CD4-positive, alpha-beta T cell treated with Interleukin-1 beta for 1 hour (primary cell): ENCODE data around the gene MIR17HG.
A peak's percentile ranks its signal among the peaks of the same experiment; 100 is the strongest.
"Not testable (repeated sequence)": the region's sequence is repeated elsewhere in the genome, so short reads cannot be mapped to it uniquely, and the experiment has no call there.

Experiments
- DNase-seq, 2 donors: peaks; one replicate each; pipeline ENCODE4 v3.0.0-alpha.2; 2020 to 2022

The MIR17HG gene

DNA sequence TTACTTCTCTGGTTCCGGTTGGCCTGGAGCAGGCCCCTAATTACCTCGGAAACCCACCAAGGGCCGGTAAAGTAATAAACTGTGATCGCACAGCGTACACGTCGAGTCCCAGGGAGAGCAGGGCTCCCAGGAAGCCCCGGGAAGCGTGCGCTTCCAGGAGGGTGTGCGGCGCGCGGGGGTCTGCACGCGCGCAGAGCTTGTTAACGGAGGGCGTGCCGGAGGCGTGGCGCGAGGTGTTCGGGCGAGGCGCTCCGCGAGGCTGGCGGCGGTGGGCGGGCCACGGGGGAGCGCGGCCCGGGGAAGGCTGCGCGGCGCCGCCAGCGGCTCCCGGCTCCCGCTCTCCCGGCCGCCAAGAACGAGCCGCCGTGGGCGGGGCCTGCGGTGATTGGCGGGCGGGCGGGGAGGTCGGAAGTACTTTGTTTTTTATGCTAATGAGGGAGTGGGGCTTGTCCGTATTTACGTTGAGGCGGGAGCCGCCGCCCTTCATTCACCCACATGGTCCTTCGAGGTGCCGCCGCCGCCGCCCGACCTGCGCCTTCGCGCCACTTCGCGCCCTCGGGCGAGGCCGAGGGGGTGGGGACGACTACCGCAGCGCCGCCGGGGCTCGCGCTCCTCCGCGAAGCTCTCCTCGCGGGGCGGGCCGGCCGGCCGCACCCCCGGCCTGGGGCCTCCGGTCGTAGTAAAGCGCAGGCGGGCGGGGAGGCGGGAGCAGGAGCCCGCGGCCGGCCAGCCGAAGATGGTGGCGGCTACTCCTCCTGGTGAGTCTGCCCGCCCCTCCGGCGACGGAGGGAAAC lies at the start of gene MIR17HG:
TSS of gene MIR17HG (plus strand) at position 486 of the 794 bp plus-strand sequence.
- peak; percentile 89 to 90 for DNase-seq

DNA sequence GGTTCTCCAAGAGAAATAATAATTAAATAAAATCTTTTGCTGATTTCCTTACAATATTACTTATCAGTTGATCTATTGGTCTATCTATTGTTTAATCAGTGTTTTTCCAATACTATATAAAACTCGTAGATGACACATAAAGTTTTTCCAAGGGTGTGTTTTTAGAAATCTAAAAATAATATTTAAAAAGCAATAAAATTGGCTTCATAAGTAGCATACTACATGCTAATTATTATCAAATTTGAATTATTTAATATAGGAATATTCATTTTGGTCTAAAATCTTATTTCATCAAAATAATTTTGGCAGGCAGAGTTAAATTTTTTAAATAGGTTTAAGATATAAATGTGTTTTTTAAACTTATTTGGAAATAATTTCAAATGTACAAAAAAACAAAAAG lies 49.4 kb upstream of the MIR17HG start:
- no peak for DNase-seq

DNA sequence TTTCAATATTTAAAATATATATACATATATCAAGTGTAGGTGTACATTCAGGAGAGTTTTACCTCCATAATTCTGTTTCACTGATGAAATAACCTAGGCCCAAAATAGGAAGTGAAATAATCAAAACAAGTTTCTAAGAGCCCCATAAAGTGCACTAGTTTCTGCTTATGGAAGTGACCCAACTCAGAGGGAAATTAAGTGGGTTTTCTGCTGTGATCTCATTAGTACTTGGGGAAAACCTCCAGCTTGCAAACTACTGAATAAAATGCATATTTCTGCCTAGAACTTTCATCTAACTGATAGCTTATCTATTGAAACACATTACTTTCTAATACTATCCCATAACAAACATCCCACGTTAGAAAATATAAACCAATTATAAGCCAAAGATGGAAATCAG lies 45.4 kb upstream of the MIR17HG start:
- no peak for DNase-seq

DNA sequence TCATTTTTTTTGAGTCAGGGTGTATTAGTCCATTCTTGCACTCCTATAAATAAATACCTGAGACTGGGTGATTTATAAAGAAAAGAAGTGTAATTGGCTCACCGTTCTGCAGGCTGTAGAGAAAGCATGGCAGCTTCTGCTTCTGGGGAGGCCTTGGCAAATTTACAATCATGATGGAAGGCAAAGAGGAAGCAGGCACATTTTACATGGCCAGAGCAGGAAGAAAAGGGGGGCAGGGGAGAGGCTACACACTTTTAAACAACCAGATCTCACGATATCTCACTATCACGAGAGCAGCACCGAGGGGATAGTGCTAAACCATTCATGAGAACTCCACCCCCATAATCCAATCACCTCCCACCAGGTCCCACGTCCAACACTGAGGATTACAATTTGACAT lies 44.5 kb upstream of the MIR17HG start:
- DNase-seq, result no peak

DNA sequence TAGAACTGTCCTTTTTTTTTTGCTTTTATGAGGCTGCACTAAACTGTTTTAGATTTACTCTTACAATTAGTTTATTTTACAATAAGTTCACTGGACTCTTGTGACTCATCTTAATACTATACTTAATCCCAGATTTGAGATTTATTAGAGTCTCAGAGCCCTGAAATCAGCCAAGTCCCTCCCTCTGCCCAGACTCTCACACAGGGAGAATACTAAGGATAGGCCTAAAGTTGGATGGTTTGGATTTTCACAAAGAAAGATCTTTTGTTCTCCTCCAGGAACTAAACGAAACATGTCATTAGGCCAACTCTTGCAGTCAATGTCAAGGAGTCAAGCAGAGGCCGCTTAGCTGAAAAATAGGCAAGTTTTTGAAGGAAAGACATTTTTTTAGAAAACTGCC lies 42.7 kb upstream of the MIR17HG start:
- no peak for DNase-seq

DNA sequence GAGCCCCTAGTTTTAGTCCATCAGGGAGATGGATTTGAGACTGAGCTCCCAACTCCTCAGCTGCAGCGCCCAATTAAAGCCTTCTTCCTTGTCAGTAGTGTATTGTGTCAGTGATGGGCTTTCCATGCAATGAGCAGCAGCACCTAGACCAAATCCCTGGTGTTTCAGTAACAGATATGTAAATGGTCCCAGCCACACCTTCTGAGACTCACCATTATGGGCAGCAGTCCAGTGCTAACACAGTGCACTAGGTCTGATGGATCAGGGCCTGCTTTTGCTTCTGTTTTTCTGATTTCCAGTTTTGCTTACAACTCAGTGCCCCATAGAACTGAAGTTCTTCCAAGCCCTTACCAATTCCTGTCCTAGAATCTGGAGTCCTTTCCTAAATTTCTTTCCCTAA lies 41.8 kb upstream of the MIR17HG start:
- DNase-seq, result no peak

DNA sequence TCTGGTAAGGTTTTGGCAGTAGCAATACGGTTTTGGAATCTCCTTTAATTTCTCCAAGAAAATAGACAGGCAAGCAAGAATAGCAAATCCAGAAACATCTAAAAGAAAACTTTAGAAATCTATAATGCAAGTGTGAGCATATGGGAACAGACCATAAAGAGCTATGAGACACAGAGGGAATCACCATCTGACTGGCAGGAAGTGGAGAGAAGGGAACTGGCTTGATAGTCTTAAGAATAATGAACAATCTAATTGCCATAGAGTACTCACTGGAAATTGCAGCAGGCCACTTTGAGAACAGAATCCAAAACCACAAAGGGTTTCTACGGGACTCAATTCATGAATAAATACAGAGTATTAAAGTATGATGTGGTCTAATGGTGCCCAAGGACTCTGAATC lies 39.6 kb upstream of the MIR17HG start:
- no peak for DNase-seq

DNA sequence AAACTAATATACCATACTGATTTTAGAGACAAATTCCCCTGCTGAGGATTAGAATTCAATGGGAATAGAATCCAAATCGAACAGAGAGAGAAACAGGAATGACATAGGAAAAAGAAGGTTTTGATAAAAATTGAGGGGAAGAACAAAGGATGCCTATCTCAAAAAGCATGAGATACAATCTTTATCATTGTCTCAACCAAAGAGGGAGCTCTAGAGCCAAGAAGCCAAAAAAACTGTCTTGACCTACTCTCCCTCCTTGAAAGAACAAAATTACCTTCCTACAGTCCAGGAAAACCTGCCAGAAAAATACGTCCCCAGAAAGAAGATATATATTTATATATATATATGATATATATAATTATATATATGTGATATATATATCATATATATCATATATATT lies 39.2 kb upstream of the MIR17HG start:
- no peak for DNase-seq

DNA sequence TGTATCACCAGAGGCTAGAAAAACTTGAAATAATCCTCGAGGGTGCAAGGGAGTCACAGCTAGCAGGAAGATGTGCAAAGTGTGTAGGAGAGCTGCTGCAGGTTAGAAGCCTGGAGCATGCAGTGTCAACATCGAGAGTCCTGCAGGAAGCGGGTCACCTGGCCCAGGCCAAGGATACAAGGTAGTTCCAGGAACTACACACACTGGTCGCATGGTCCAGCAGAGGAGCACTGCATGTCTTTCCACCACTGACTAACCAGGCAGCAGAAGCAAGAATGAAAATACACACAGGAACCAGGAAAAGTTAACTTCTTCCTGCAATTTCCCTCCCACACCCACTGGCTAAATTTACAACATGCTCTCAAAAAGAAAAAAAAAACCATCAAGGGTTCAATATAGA lies 36.0 kb upstream of the MIR17HG start:
- DNase-seq, result no peak

DNA sequence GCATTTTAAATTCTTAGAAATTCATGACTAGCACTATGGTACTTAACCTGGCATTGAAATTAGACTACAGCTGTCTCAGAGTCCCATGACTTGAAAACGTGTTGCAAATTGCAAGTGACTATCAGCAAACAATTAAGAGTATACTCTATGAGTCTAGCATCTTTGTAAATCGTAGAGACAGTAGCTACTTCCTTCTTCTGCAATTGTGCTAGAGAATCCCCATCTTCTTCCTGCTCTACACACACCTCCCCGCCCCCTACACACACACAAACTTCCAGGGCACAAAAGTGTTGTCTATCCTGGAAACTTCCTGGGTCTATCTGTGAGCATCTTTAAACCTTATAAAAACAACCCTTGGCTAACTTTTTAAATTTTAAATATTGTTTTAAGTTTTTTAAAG lies 35.2 kb upstream of the MIR17HG start:
- no peak for DNase-seq

DNA sequence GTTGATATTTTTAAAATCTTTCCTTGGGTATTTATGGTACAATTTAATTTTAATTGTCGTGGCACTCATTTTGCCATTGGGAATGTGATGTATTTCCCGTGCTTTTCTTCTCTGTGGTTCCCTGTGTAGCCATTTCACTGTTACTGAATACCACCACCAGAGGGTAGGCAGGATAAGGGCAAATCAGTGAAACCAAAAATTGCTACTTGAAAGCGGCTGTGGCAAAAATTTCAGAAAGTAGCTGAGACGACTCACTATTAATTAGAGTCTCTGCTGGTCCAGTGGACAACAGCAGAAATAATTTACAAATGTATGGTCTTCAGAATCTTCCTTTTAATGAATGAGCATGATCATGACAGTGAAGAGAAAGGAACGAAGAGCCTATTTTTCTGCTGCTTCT lies 34.4 kb upstream of the MIR17HG start:
- DNase-seq, result peak; percentile 1 to 46

DNA sequence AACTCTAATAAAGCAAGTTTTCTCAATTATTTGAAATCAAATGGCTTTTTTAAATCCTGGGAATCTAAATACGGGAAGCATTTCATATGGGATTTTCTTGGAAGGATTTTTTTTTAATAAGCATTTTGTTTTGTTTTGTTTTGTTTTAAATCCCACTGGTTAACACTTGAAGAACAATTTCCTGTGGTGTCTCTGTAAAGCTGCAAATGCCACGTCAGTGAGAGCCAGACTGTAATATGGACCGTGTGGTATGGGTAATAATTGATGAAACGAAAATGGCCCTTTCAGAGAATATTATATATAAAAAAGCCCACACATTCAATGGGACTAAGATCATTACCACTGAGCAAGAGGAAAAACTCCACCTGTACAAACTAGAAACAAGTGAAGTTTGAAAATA lies 33.9 kb upstream of the MIR17HG start:
- DNase-seq, result no peak

DNA sequence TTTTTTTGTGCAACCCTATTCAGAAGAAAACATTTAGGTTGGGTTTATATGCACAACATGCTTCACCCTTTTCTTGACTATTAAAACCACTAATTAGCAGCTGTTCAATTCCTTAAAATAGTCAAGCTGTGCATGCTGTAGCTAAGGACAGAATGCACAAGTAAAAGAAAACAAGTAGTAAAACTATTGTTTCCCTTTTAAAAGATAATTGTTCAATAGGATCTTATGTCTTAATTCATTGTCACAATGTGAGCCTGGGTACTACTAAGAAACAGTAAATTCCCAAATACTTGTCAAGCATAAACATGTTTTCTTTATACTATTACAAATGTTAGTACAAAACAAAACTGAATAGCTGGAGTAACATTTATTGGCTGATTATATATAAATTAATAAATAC lies 32.6 kb upstream of the MIR17HG start:
- DNase-seq, result no peak

DNA sequence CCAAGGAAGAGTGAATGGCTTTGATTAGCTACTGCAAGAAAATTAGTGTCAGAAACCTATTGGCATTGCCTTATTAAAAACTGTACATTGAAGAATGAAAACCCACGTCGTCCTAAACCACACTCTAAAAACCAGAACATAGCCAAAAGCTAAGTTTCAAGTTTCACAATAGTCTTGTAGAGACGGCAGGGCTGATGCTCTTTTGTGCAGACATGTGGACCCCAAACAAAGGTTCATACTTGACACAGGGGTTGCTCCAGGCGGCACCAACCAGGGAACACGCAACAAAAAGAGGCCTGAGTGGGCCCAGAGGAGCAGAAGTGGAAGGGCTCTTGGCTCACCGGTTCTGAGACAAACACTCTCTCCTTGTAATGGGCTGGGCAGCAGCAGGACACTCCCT lies 28.6 kb upstream of the MIR17HG start:
- DNase-seq, result no peak

DNA sequence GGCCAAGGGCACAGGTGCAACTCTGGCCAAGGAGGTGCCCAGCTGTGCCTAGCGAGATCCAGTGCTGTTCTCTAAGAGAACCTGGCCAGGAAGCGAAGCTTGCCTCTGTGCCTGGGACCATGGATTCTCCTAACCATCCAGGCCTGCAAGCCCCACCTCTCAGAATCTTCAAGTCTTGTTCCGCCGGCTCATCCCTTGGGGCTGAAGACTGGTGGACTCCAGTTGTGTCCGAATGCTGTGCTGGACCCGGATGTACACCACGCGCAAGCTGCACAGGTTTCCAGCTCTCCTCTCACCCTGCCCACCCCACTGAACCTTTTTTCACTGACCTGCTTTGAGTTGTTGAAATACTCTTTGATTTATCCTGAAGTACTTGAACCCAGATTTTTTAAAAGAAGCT lies 27.5 kb upstream of the MIR17HG start:
- no peak for DNase-seq

DNA sequence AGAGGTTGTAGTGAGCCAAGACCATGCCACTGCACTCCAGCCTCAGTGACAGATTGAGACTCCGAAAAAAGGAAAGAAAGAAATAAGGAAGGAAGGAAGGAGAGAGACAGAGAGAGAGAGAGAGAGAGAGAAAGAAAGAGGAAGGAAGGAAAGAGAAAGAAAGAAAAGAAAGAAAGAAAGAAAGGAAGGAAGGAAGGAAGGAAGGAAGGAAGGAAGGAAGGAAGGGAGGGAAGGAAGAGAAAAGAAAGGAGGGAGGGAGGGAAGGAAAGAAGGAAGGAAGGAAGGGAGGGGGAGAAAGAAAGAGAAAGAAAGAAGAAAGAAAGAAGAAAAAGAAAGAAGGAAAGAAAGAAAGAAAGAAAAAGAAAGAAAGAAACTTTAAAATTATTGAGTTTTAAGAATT lies 26.5 kb upstream of the MIR17HG start:
- not testable (repeated sequence) for DNase-seq

DNA sequence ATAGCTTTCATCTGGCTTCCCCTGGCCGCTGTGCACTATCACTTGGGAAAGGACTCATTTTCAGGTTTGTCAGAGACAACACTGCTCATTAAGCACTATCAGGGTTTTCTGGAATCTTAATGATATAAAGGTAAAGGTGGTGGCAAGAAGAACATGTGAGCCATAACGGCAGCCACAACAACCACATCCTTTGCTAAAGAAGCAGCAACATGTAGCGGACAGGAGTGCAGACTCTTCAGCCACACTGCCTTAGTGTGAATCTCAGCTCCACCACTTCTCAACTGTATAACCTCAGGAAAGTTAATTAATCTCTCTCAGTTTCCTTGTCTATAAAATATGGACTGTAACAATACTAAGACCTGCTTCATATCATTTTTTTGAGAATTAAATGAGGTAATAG lies 24.1 kb upstream of the MIR17HG start:
- peak in 1 of 2 donors; percentile 19 for DNase-seq

DNA sequence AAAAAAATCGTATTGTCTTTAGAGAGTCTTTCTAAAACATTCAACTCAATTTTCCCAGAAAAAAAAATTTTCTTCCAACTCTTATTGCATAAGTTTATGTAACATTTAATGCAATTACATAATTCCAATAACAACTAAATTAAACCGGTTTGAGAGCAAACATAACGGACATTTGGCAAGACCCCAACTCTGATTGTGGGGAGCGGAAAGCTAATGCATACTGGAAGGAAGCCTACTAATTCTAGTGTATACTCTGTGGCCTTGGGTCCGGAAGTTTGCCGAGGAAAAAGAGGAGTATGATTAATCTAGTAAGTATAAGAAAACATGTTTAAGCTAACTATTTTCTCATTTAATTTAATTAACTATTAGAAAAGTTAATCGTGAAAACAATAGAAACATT lies 21.3 kb upstream of the MIR17HG start:
- no peak for DNase-seq

DNA sequence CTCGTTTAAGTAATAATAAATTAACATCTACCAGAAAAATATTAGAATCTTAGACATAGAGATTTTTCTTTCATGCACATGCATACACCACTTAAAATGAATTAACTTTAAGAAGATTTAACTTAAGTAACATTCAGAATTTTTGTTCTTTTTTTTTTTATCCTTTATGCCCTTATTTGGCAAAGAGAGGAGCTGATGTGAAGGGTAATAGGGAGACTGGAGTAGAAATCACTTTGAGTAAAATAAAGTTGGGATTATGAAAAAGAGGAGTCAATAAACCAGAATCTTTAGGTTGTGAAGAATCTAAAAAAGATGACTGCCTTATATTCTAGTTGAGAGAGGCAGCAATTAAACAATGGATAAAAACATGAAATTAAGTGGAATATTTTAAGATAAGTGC lies 18.8 kb upstream of the MIR17HG start:
- DNase-seq, result no peak

DNA sequence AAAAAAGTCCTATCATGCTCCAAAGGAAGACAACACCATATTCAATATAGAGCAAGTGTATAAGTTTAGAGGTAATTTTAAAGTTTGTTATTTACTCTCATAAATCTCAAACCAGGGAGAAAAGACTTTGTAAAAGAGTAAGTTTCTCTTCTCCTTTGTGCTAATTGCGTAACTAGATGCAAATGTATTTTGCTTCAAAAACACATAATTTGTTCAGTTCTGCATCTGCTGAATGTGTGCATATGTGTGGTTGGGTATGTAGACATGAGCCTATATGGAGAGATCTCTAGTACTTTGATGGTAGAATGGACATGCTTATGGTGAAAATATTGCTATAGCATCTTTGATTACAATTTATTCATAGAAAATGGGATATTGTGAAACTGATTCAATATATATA lies 17.8 kb upstream of the MIR17HG start:
- DNase-seq, result no peak

DNA sequence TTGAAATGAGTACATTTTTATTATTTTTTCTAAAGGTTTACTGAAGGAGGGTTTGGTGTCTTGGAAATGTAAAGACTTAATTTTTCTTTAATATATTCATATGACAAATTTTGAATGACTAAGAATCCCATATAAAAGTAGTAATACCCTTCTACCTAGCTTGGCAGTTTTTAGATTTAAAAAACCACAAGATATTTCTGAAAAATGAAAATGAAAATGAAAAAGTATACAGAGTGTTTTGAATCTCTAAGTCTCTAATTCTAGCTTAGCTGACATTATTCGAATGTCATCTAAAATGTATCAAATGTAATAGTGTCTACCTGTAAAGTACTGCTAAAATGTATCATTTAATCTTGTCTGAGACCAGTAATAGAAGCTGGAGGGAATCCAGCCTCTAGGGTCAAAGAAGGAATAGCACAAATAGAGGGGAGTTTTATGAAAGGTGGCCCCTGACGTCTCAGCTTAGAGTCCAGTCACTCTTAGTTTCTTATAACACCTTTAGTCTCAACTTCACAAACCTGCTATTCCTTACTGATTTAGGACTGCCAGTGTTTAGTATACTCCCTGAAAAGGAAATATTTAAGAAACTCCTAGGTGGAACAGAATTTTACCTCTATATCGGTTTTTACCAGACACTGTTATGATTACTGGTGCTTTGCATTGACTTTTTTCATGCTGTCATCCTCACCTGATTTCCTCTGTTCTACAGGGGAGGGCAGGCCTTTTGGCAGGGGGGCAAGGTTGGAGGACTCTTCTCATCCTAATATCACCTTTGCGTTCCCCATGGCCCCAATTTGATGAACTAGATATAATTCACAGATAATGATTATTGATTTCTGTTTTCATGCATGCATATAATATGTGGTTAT lies 16.2 kb upstream of the MIR17HG start:
- no peak for DNase-seq

DNA sequence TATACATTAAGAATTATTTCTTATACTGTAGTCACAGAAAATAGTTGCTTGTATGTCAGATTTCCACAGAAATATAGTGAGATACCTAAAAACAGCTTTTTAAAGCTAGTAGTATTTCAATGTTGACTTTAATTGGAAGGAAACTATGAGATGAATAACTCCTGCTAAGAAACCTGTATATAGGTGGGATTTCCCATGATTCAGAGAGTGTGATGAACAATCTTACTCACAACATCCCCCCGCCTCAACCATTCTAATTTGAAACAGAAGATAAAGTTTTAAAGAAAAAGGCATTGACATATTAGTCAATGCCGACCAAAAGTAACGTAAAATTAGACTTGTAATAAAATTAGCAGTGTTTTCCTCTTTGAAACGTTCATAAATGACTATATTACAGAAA lies 1.4 kb upstream of the MIR17HG start:
- no peak for DNase-seq

DNA sequence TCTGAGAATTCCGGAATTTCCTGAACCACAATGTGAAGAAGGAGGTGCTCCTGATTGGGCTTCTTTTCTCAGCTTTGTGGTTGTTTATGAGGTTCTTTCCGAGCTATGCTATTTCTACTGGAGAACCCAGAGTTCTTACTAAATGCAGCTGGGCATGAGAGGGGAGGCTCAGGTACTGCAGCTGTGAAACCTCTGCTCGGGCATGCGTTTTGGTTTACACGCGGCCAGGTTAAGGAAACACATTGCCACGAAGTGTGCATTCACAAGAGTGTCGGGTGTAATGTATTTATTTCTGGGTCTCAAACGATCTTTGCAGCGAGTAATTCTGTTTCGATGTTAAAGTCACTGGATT lies 661 bp upstream of the MIR17HG start:
- DNase-seq, result peak; percentile 28 to 41
